Measurements from ENCODE around the gene KCNQ5. TPM values are rescaled to one million over a fixed set of nuclear protein-coding genes. Genes with fewer than 3 reads are reported as not detected.

Gene KCNQ5
- total RNA-seq, 2 experiments from 2014 or later, result 2.1 to 2.5 TPM

DNA sequence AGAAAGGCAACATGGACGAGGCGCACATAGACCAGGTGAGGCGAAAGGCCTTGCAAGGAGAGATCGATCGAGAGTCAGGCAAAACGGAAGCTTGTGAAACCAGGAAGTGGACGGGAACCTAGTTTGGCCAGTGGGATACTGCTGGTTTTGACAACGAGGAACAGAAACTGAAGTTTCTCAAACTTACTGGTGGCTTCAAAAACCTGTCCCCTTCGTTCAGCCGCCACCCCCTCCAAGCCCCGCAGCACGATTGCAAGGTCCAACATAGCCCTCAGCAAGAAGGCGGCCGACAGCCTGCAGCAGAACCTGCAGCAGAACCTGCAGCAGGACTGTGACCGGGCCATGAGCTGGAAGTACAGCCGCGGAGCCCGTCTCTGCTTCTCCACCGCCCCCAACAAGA, 365.4 kb downstream of the KCNQ5 start:
- H3K27me3 ChIP-seq (ENCODE audit: control insufficient read depth in 1 of 2, insufficient read depth in 2 of 2, low read length in 2 of 2), result no peaks in the 10 kb centered on the region
- Mint-ChIP-seq H3K27ac (no peak overlapping the region), H3K4me1 (ENCODE audit: low read depth) (no peaks in the 10 kb centered on the region), H3K4me3 (no peak overlapping the region), H3K36me3 (ENCODE audit: low read depth) (peaks cover 11% of the 10 kb centered on the region), H3K9me3 (no peaks in the 10 kb centered on the region), H3K27me3 (no peaks in the 10 kb centered on the region)
- DNase-seq (peak in 1 of 14 experiments; percentile 2), ATAC-seq (ENCODE audit: poor library complexity) (no peak)
- POLR2A ChIA-PET, result no interaction called here
- peaks cover 0 to 19% of the 10 kb centered on the region in 2 experiments for H3K9me3 ChIP-seq (ENCODE audit: control insufficient read depth in 1 of 2, insufficient read depth in 1 of 2, low read length in 2 of 2)
- H3K27ac ChIP-seq (ENCODE audit: low read depth in 1 of 2, low read length in 2 of 2), result no peak overlapping the region
- CTCF ChIA-PET, result no interaction called here
- no peaks in the 10 kb centered on the region for H3K4me1 ChIP-seq (ENCODE audit: insufficient read depth, low read length)
- intact Hi-C loops (cut with DNase I, micrococcal nuclease), result no loop called here
- no peak for TF ChIP-seq CTCF (IDR thresholded peaks at IDR 0.05)
- no peak overlapping the region for H3K4me3 ChIP-seq (ENCODE audit: low read length)
- no peaks in the 10 kb centered on the region for H3K36me3 ChIP-seq (ENCODE audit: insufficient read depth, low read length)

GRCh38 chr6:72999995-73000394, 378.1 kb downstream of the KCNQ5 start:
- no peaks in the 10 kb centered on the region for H3K4me1 Mint-ChIP-seq (ENCODE audit: low read depth)
- Histone ChIP-seq H3K36me3 (ENCODE audit: insufficient read depth, low read length) (no peaks in the 10 kb centered on the region), H3K9me3 (ENCODE audit: control insufficient read depth in 1 of 2, insufficient read depth in 1 of 2, low read length in 2 of 2) (no peaks in the 10 kb centered on the region), H3K4me1 (ENCODE audit: insufficient read depth, low read length) (no peaks in the 10 kb centered on the region), H3K27ac (ENCODE audit: low read depth in 1 of 2, low read length in 2 of 2) (no peak overlapping the region), H3K27me3 (ENCODE audit: control insufficient read depth in 1 of 2, insufficient read depth in 2 of 2, low read length in 2 of 2) (no peaks in the 10 kb centered on the region), H3K4me3 (ENCODE audit: low read length) (no peak overlapping the region)
- H3K36me3 Mint-ChIP-seq (ENCODE audit: low read depth), result no peaks in the 10 kb centered on the region
- TF ChIP-seq CTCF (IDR thresholded peaks at IDR 0.05), result no peak
- H3K4me3 Mint-ChIP-seq, result no peak overlapping the region
- ChIA-PET POLR2A (no interaction called here), CTCF (no interaction called here)
- no peaks in the 10 kb centered on the region for H3K9me3 Mint-ChIP-seq
- H3K27me3 Mint-ChIP-seq, result no peaks in the 10 kb centered on the region
- no peak overlapping the region for H3K27ac Mint-ChIP-seq
- intact Hi-C loops (cut with DNase I, micrococcal nuclease), result no loop called here
- ATAC-seq (ENCODE audit: poor library complexity), result no peak
- no peak for DNase-seq

GRCh38 chr6:73000460-73000859, 378.6 kb downstream of the KCNQ5 start:
- Histone ChIP-seq H3K9me3 (ENCODE audit: control insufficient read depth in 1 of 2, insufficient read depth in 1 of 2, low read length in 2 of 2) (no peaks in the 10 kb centered on the region), H3K27ac (ENCODE audit: low read depth in 1 of 2, low read length in 2 of 2) (no peak overlapping the region), H3K36me3 (ENCODE audit: insufficient read depth, low read length) (no peaks in the 10 kb centered on the region), H3K4me1 (ENCODE audit: insufficient read depth, low read length) (no peaks in the 10 kb centered on the region), H3K4me3 (ENCODE audit: low read length) (no peak overlapping the region), H3K27me3 (ENCODE audit: control insufficient read depth in 1 of 2, insufficient read depth in 2 of 2, low read length in 2 of 2) (no peaks in the 10 kb centered on the region)
- DNase-seq, result no peak
- no peak for ATAC-seq (ENCODE audit: poor library complexity)
- H3K36me3 Mint-ChIP-seq (ENCODE audit: low read depth), result no peaks in the 10 kb centered on the region
- POLR2A ChIA-PET, result no interaction called here
- no peaks in the 10 kb centered on the region for H3K27me3 Mint-ChIP-seq
- intact Hi-C loops (cut with DNase I, micrococcal nuclease), result no loop called here
- CTCF ChIA-PET, result no interaction called here
- no peak overlapping the region for H3K4me3 Mint-ChIP-seq
- H3K9me3 Mint-ChIP-seq, result no peaks in the 10 kb centered on the region
- TF ChIP-seq CTCF (IDR thresholded peaks at IDR 0.05), result no peak
- no peak overlapping the region for H3K27ac Mint-ChIP-seq
- no peaks in the 10 kb centered on the region for H3K4me1 Mint-ChIP-seq (ENCODE audit: low read depth)

Data from CD4-positive, alpha-beta T cell (primary cell).